Muscle of leg (tissue), 11 donors: ENCODE data around the gene PPM1G. TPM values are rescaled to one million over a fixed set of nuclear protein-coding genes. Genes with fewer than 3 reads are reported as not detected.
A peak's percentile ranks its signal among the peaks of the same experiment; 100 is the strongest.
"Not testable (repeated sequence)": the region's sequence is repeated elsewhere in the genome, so short reads cannot be mapped to it uniquely, and the experiment has no call there.

Source experiments
- DNase-seq: peaks from one replicate; pipeline ENCODE4 v3.0.0; 2013
- H3K27ac ChIP-seq: one replicate; pipeline ENCODE4 v1.5.1; 2013; ENCODE audit warnings: mild to moderate bottlenecking, low read length, control low read depth
- H3K27me3 ChIP-seq: one replicate; pipeline ENCODE4 v1.6.1; 2013; ENCODE audit warnings: low read length; ENCODE audit not compliant: control insufficient read depth, insufficient read depth
- H3K36me3 ChIP-seq: one replicate; pipeline ENCODE4 v1.6.1; 2013; ENCODE audit warnings: low read length; ENCODE audit not compliant: control insufficient read depth, insufficient read depth
- H3K4me1 ChIP-seq: one replicate; pipeline ENCODE4 v1.6.1; 2013; ENCODE audit warnings: low read length; ENCODE audit not compliant: control insufficient read depth, insufficient read depth
- H3K4me3 ChIP-seq: one replicate; pipeline ENCODE4 v1.5.1; 2013; ENCODE audit warnings: low read length, control low read depth
- H3K9me3 ChIP-seq: replicated peaks from 2 replicates; pipeline ENCODE4 v1.6.1; 2013; ENCODE audit warnings: low read depth, low read length; ENCODE audit not compliant: control insufficient read depth
- WGBS: methylation state at CpG from one replicate; pipeline ENCODE4 v1.1.5; 2013; ENCODE audit warnings: missing lambda C conversion rate; ENCODE audit not compliant: insufficient coverage; 5-methylcytosine and 5-hydroxymethylcytosine counted together
- polyA plus RNA-seq, 8 donors: library from polyadenylated mRNA; unstranded; fragments of 120-200 nt; gene quantifications; one replicate each; pipeline versions ENCODE4 v1.2.1 to v1.2.3, GENCODE V29; 2013; ENCODE audit warnings: inconsistent platforms in 1 of 8, low replicate concordance in 1 of 8; ENCODE audit not compliant: insufficient read length in 8 of 8, insufficient read depth in 1 of 8
- total RNA-seq: library from RNA; stranded (reverse); fragments of 120-200 nt; gene quantifications from one replicate; pipeline ENCODE4 v1.2.4, GENCODE V29; 2013

Gene PPM1G
- total and polyA plus RNA-seq, 9 donors = 39.0 to 70.1 (median 60.0) TPM

- 88% methylated on average over 3 of the region's 4 CpGs for WGBS
- no peaks in the 10 kb centered on the region for H3K9me3 ChIP-seq
- H3K27ac ChIP-seq = no peak overlapping the region
- no peak for DNase-seq
- peaks cover 35% of the 10 kb centered on the region for H3K36me3 ChIP-seq
- H3K27me3 ChIP-seq = no peaks in the 10 kb centered on the region
- no peak overlapping the region for H3K4me3 ChIP-seq
- peaks cover 3% of the 10 kb centered on the region for H3K4me1 ChIP-seq
Observed at GRCh38 chr2:27362678-27363420, 46.5 kb downstream of the PPM1G start.

GRCh38 chr2:27356382-27357181 lies 52.8 kb downstream of the PPM1G start, which contains the start of gene GTF3C2:
GTF3C2 (minus strand) TSS chr2:27356764; CDS start chr2:27343554, 13,210 bp downstream.
- no peaks in the 10 kb centered on the region for H3K36me3 ChIP-seq
- no peaks in the 10 kb centered on the region for H3K27me3 ChIP-seq
- peak; percentile 99 for DNase-seq
- peaks cover 17% of the 10 kb centered on the region for H3K4me1 ChIP-seq
- WGBS = under 1% methylated on average over 67 of the region's 67 CpGs
- peak within 1 kb of the TSS; percentile 95 for H3K27ac ChIP-seq
- no peaks in the 10 kb centered on the region for H3K9me3 ChIP-seq
- peak within 1 kb of the TSS; percentile 84 for H3K4me3 ChIP-seq

- Histone ChIP-seq H3K36me3 (no peaks in the 10 kb centered on the region), H3K4me1 (peaks cover 17% of the 10 kb centered on the region), H3K4me3 (peak overlapping the region; percentile 84), H3K27ac (peak overlapping the region; percentile 95), H3K27me3 (no peaks in the 10 kb centered on the region), H3K9me3 (no peaks in the 10 kb centered on the region)
- WGBS = 0% methylated on average over 12 of the region's 12 CpGs
- DNase-seq = peak; percentile 42
Observed at GRCh38 chr2:27356056-27356381, 53.4 kb downstream of the PPM1G start.

- Histone ChIP-seq H3K4me3 (no peak overlapping the region), H3K9me3 (no peaks in the 10 kb centered on the region), H3K36me3 (no peaks in the 10 kb centered on the region), H3K27ac (no peak overlapping the region), H3K27me3 (no peaks in the 10 kb centered on the region), H3K4me1 (peaks cover 17% of the 10 kb centered on the region)
- 92% methylated on average over 4 of the region's 7 CpGs for WGBS
- DNase-seq = no peak
Observed at GRCh38 chr2:27354597-27354927, 54.8 kb downstream of the PPM1G start.

- Histone ChIP-seq H3K36me3 (no peaks in the 10 kb centered on the region), H3K4me1 (peaks cover 17% of the 10 kb centered on the region), H3K27ac (no peak overlapping the region), H3K9me3 (no peaks in the 10 kb centered on the region), H3K27me3 (no peaks in the 10 kb centered on the region), H3K4me3 (no peak overlapping the region)
- DNase-seq = no peak
- WGBS = 67% methylated on average over 3 of the region's 7 CpGs
Observed at GRCh38 chr2:27353762-27354596, 55.4 kb downstream of the PPM1G start.

DNA sequence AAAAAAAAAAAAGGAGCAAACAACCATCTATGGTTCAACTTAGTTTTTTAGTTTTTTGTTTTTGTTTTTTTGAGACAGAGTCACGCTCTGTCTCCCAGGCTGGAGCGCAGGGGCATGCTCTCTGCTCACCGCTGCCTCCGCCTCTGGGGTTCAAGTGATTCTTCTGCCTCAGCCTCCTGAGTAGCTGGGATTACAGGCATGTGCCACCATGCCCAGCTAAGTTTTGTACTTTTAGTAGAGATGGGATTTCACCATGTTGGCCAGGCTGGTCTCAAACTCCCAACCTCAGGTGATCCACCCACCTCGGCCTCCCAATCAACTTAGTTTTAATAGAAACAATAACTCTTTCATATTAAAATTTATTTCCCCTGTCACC lies 56.0 kb downstream of the PPM1G start:
- not testable (repeated sequence) for H3K4me3 ChIP-seq, H3K27ac ChIP-seq, H3K9me3 ChIP-seq, DNase-seq, H3K27me3 ChIP-seq, H3K36me3 ChIP-seq
- peaks cover 17% of the 10 kb centered on the region for H3K4me1 ChIP-seq
- WGBS = 100% methylated on average over 1 of the region's 5 CpGs

DNA sequence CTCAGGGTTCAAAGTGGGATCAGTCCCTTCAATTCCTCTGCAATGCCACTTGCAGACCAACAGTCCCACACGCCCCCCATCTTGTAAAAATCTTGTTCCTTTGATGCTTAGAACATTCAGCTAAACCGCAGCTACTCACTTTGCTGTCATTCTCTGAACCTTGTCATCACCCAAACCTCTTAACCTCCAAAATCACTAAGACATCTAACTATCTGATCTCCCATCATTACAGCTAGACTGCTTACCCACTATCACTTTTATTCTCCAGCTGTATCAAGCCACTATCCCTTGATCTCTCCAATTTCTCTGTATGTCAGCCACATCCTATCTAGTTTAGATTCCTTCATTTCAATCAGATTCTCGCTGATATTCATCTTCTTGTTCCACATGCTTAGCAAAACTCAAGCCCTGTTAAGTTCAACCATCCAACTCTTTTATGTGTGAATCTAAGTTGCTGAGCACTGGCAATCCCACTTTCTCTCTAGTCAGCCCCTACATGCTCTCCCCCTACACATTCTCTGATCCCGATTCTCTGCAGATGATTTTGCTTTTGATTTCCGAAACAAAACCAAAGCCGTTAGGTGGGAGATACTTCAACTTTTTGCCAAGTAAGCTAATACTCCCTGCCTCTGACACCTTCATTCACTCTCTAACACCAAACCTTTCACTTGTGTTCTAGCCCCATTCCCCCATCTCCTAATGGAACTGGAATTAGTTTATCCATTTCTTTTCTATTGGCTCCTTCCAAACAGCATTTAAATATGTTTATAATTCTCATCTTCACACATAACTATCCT lies 57.4 kb downstream of the PPM1G start:
- Histone ChIP-seq H3K27me3 (no peaks in the 10 kb centered on the region), H3K27ac (no peak overlapping the region), H3K9me3 (no peaks in the 10 kb centered on the region), H3K4me1 (peaks cover 7% of the 10 kb centered on the region), H3K4me3 (no peak overlapping the region), H3K36me3 (no peaks in the 10 kb centered on the region)
- WGBS = 85% methylated on average over 5 of the region's 6 CpGs
- no peak for DNase-seq

GRCh38 chr2:27350106-27350693 lies 59.2 kb downstream of the PPM1G start:
- Histone ChIP-seq H3K9me3 (no peaks in the 10 kb centered on the region), H3K4me1 (peaks cover 2% of the 10 kb centered on the region), H3K4me3 (no peak overlapping the region), H3K27ac (no peak overlapping the region), H3K27me3 (no peaks in the 10 kb centered on the region), H3K36me3 (no peaks in the 10 kb centered on the region)
- WGBS = 86% methylated on average over 5 of the region's 7 CpGs
- no peak for DNase-seq

- Histone ChIP-seq H3K9me3 (no peaks in the 10 kb centered on the region), H3K4me1 (no peaks in the 10 kb centered on the region), H3K27me3 (no peaks in the 10 kb centered on the region), H3K36me3 (peaks cover 8% of the 10 kb centered on the region), H3K27ac (no peak overlapping the region), H3K4me3 (no peak overlapping the region)
- 88% methylated on average over 2 of the region's 2 CpGs for WGBS
- no peak for DNase-seq
Observed at GRCh38 chr2:27347641-27348040, 61.8 kb downstream of the PPM1G start.
